ENCODE measurements around the gene ZNF48. TPM values are rescaled to one million over a fixed set of nuclear protein-coding genes. Genes with fewer than 3 reads are reported as not detected.

ZNF48 gene
- total RNA-seq, 1 donor from 2014 or later: 5.0 TPM

DNA sequence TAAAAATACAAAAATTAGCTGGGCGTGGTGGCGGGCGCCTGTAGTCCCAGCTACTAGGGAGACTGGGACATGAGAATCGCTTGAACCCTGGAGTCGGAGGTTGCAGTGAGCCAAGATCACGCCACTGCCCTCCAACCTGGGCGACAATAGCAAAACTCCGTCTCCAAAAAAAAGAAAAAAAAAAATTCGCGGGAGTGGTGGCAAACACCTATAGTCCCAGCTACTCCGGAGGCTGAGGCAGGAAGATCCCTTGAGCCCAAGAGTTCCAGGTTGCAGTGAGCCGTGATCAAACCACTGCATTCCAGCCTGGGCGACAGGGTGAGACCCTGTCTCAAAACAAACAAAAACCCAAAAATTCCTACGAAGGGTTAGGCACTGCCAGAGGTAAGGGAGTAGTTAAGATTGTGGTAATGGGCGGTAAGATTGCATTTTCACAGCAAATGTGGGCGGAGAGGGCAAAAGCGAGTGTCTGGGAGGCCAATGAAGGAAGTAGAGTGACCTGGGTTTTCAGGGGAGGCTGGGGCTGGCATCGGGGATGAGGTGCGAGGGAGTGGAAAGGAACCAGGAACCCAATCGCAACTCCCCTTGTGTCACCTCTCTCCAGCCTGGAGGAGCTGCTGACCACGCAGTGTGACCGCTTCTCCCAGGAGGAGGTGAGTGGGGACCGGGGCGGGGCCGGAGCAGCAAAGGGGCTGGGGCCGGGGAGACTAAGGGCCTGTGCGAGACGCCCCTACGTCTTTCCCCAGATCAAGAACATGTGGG is 18.0 kb upstream of the ZNF48 start:
- no peaks in the 10 kb centered on the region for H3K27me3 ChIP-seq (ENCODE audit: low read depth)
- intact Hi-C loops (cut with micrococcal nuclease): no loop called here
- DNase-seq: no peak
- H3K4me1 ChIP-seq: peaks cover 22% of the 10 kb centered on the region
- no peaks in the 10 kb centered on the region for H3K9me3 ChIP-seq (replicated peaks)
- H3K36me3 ChIP-seq: no peaks in the 10 kb centered on the region
- H3K27ac ChIP-seq (replicated peaks): peak overlapping the region; percentile 100
- TF ChIP-seq, protein P1, sequence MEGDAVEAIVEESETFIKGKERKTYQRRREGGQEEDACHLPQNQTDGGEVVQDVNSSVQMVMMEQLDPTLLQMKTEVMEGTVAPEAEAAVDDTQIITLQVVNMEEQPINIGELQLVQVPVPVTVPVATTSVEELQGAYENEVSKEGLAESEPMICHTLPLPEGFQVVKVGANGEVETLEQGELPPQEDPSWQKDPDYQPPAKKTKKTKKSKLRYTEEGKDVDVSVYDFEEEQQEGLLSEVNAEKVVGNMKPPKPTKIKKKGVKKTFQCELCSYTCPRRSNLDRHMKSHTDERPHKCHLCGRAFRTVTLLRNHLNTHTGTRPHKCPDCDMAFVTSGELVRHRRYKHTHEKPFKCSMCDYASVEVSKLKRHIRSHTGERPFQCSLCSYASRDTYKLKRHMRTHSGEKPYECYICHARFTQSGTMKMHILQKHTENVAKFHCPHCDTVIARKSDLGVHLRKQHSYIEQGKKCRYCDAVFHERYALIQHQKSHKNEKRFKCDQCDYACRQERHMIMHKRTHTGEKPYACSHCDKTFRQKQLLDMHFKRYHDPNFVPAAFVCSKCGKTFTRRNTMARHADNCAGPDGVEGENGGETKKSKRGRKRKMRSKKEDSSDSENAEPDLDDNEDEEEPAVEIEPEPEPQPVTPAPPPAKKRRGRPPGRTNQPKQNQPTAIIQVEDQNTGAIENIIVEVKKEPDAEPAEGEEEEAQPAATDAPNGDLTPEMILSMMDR (IDR thresholded peaks at IDR 0.05; ENCODE audit: borderline replicate concordance): no peak
- peak overlapping the region; percentile 77 for H3K4me3 ChIP-seq

DNA sequence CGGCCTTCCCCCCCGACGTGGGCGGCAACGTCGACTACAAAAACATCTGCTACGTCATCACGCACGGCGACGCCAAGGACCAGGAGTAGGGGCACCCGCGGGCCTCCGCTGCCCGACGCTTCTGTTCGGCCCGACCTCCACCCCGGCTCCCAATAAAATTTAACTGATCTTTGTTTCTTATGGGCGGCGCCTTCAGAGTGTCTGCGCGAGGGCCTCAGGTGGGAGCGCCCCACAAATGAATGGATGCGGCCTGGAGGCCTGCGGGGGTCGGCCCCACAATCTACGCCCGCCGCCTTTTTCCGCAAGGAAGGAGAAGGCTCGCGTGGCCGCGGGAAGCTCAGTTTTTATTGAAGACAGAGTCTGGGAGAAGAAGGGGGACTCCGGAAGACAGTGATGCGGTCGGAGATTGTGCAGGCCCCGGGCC is 17.4 kb upstream of the ZNF48 start:
- peak; percentile 95 for DNase-seq
- peaks cover 20% of the 10 kb centered on the region for H3K4me1 ChIP-seq
- TF ChIP-seq, protein P1 (IDR thresholded peaks at IDR 0.05; ENCODE audit: borderline replicate concordance): no peak

DNA sequence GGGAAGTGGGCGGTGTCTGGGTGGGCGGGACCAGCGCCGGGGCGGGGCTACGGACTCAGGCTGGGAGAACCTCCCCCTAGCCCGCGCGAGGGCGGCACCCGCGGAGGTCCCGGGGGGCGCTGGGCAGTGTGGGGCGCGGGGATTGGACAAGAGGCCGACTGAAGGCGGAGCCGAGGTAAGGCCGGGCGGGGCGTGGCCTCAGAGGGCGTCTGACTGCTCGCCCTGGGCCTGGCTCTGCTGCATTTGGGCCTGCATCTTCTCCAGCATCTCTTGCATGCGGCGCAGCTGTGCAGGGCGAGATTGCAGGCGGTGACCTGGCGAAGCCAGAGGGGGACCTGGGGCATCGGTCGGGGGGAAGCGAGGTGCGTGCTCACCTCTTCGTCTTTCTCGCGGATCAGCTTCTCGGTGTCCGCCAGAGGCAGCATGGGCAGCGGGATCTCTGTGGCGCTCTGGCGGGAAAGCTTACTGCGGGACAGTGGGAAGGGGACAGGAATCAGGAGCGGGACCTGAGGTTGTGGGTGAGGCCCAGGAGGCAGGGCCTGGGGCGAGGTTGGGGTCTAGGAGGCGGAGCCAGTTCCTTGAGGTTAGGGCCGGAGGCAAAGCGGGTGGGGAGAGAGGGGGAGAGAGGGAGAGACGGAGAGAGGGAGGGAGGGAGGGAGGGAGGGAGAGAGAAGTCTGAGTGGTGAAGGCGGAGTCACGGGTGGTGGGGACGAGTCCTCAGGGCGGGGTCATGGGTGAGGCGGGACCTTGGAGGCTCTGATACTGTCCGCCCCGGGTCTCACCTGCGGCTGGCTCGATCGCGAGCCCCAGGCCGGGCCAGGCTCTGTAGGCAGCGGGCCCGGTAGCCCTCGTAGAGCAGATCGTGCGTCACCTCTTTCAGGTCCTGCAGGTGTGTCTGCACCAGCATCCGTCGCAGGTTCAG is 16.7 kb upstream of the ZNF48 start:
- Histone ChIP-seq H3K4me1 (peaks cover 20% of the 10 kb centered on the region), H3K27me3 (ENCODE audit: low read depth) (no peaks in the 10 kb centered on the region), H3K9me3 (replicated peaks) (no peaks in the 10 kb centered on the region), H3K36me3 (no peaks in the 10 kb centered on the region), H3K4me3 (peak overlapping the region; percentile 77), H3K27ac (replicated peaks) (peak overlapping the region; percentile 100)
- TF ChIP-seq, protein P1 (IDR thresholded peaks at IDR 0.05; ENCODE audit: borderline replicate concordance): peak; percentile 21
- DNase-seq: peak; percentile 100
- intact Hi-C loops (cut with micrococcal nuclease): no loop called here

More for the DNA sequence above, 17.4 kb upstream of the ZNF48 start:
- H3K4me3 ChIP-seq: peak overlapping the region; percentile 77
- peak overlapping the region; percentile 100 for H3K27ac ChIP-seq (replicated peaks)
- intact Hi-C loops (cut with micrococcal nuclease): no loop called here
- no peaks in the 10 kb centered on the region for H3K9me3 ChIP-seq (replicated peaks)
- H3K27me3 ChIP-seq (ENCODE audit: low read depth): no peaks in the 10 kb centered on the region
- no peaks in the 10 kb centered on the region for H3K36me3 ChIP-seq

DNA sequence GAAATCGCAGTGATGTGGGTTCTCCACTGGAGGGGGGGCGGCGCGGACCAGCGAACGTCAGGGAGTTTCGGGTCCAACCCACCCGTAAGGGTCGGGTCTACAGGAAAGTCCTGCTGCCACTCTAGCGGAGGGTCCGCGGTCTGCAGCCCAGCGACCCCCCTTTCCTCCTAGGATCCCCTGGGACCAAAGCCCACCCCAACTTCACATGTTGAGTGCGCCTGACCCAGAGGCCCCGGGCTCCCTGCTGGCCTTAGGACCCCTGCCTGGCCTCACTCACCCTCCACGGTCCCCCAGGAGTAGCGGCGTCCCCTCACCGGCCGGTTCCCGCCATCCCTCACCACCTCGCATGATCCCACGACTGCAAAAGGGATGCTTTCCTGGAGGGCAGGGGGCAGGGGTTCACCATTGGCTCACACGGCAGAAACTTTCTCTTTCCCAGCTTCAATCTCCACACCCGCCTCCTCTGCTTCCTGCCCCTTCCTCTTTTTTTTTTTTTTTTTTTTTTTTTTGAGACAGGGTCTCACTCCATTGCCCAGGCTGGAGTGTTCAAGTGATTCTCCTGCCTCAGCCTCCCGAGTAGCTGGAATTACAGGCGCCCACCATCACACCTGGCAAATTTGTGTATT is 15.9 kb upstream of the ZNF48 start:
- peak overlapping the region; percentile 100 for H3K27ac ChIP-seq (replicated peaks)
- H3K4me1 ChIP-seq: peaks cover 20% of the 10 kb centered on the region
- no peaks in the 10 kb centered on the region for H3K27me3 ChIP-seq (ENCODE audit: low read depth)
- H3K36me3 ChIP-seq: no peaks in the 10 kb centered on the region
- TF ChIP-seq, protein P1 (IDR thresholded peaks at IDR 0.05; ENCODE audit: borderline replicate concordance): no peak
- no peak for DNase-seq
- H3K4me3 ChIP-seq: peak overlapping the region; percentile 77
- H3K9me3 ChIP-seq (replicated peaks): no peaks in the 10 kb centered on the region
- intact Hi-C loops (cut with micrococcal nuclease): no loop called here

DNA sequence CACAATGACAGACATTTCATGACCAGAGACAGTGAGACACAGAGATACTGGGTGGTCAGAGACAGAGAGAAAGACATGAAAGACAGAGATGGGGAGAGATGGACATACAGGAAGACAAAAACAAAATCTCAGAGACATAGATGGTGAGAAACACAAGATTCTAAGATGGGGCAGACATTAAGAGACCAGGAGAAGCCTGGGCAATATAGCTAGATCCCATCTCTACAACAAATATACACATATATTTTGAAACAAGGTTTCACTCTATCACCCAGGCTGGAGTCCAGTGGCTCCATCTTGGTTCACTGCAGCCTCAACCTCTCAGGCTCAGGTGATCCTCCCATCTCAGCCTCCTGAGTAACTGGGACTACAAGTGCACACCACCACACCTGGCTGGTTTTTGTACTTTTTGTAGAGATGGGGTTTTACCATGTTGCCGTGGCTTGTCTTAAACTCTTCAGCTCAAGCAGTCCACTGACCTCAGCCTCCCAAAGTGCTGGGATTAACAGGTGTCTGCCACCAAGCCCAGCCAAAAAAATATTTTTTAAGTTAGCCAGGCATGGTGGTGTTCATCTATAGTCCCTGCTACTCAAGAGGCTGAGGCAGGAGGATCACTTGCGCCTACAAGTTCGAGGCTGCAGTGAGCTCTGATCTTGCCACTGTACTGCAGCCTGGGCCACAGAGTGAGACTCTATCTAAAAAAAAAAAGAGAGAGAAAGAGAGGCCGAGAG is 15.0 kb upstream of the ZNF48 start:
- H3K36me3 ChIP-seq: no peaks in the 10 kb centered on the region
- H3K4me1 ChIP-seq: peaks cover 20% of the 10 kb centered on the region
- no peak overlapping the region for H3K4me3 ChIP-seq
- H3K27ac ChIP-seq (replicated peaks): no peak overlapping the region
- no peaks in the 10 kb centered on the region for H3K9me3 ChIP-seq (replicated peaks)
- no peaks in the 10 kb centered on the region for H3K27me3 ChIP-seq (ENCODE audit: low read depth)
- TF ChIP-seq, protein P1 (IDR thresholded peaks at IDR 0.05; ENCODE audit: borderline replicate concordance): no peak
- intact Hi-C loops (cut with micrococcal nuclease): no loop called here
- DNase-seq: no peak

All from left ventricle myocardium inferior (tissue), 1 donor.